IMR-90 (cell line): ENCODE results near the gene ACSL1. TPM values are rescaled to one million over a fixed set of nuclear protein-coding genes. Genes with fewer than 3 reads are reported as not detected.

ENCODE experiments used
- ATAC-seq: fragments of 200-7000 bp; cut with Tn5 transposase; 2 replicates; pipeline ENCODE4 v1.9.1; 2020; ENCODE audit warnings: low read depth, mild to moderate bottlenecking, moderate library complexity
- BruUV-seq: library from RNA; stranded (reverse); fragments of 400-500 nt; replicated peaks from 2 replicates; lab custom pipeline; 2021; lab: Mats Ljungman, UMichigan
- CTCF ChIA-PET: fragments of 300-600 bp; formaldehyde crosslinking; extraction: SDS; loops from one replicate; lab custom pipeline; 2021; ENCODE audit warnings: antibody characterized with exemption; lab: Yijun Ruan, JAX
- POLR2A ChIA-PET: fragments of 300-600 bp; sonication (Branson Sonifier 250); formaldehyde crosslinking; loops from one replicate; lab custom pipeline; 2022; ENCODE audit warnings: antibody characterized with exemption; ENCODE audit not compliant: unreplicated experiment; lab: Charles Lee
- DNase-seq: peaks from one replicate; pipeline ENCODE4 v3.0.0; 2013
- H2AFZ ChIP-seq: replicated peaks from 2 replicates; pipeline ENCODE3; 2013; ENCODE audit warnings: low read length, mild to moderate bottlenecking; ENCODE audit not compliant: poor library complexity
- H2AK5ac ChIP-seq: 2 replicates; pipeline ENCODE4 v1.6.1; 2013; ENCODE audit warnings: low read depth, low read length, inconsistent platforms
- H2AK9ac ChIP-seq: replicated peaks from 2 replicates; pipeline ENCODE3; 2013; ENCODE audit warnings: mild to moderate bottlenecking, low read depth, low read length, moderate library complexity; ENCODE audit not compliant: poor library complexity
- H2BK120ac ChIP-seq: 2 replicates; pipeline ENCODE4 v1.6.1; 2013; ENCODE audit warnings: low read depth, low read length, inconsistent platforms
- H2BK15ac ChIP-seq: 3 replicates; pipeline ENCODE4 v1.6.1; 2013; ENCODE audit warnings: low read depth, low read length, inconsistent platforms
- H2BK20ac ChIP-seq: 2 replicates; pipeline ENCODE4 v1.6.1; 2013; ENCODE audit warnings: low read depth, mild to moderate bottlenecking, inconsistent platforms, low read length, moderate library complexity
- H2BK5ac ChIP-seq: 2 replicates; pipeline ENCODE4 v1.6.1; 2013; ENCODE audit warnings: mild to moderate bottlenecking, low read depth, low read length, inconsistent platforms; ENCODE audit not compliant: poor library complexity, severe bottlenecking
- H3K14ac ChIP-seq: replicated peaks from 2 replicates; pipeline ENCODE4 v1.6.1; 2013; ENCODE audit warnings: low read depth, low read length, inconsistent platforms
- H3K18ac ChIP-seq: 2 replicates; pipeline ENCODE4 v1.6.1; 2013; ENCODE audit warnings: low read depth, low read length, control low read depth
- H3K23ac ChIP-seq: 2 replicates; pipeline ENCODE4 v1.6.1; 2013; ENCODE audit warnings: low read depth, low read length, inconsistent platforms
- H3K27ac ChIP-seq: 2 replicates; pipeline ENCODE4 v1.5.1; 2013; ENCODE audit warnings: mild to moderate bottlenecking, control low read depth, low read length; ENCODE audit not compliant: insufficient read depth
- H3K27me3 ChIP-seq: 2 replicates; pipeline ENCODE4 v1.6.1; 2013; ENCODE audit warnings: low read length; ENCODE audit not compliant: control insufficient read depth, insufficient read depth
- H3K36me3 ChIP-seq: 2 replicates; pipeline ENCODE4 v1.6.1; 2013; ENCODE audit warnings: low read length, mixed read lengths; ENCODE audit not compliant: control insufficient read depth, insufficient read depth
- H3K4ac ChIP-seq: 2 replicates; pipeline ENCODE4 v1.6.1; 2013; ENCODE audit warnings: low read depth, low read length, inconsistent platforms
- H3K4me1 ChIP-seq: 2 replicates; pipeline ENCODE4 v1.6.1; 2013; ENCODE audit warnings: low read length, mixed read lengths; ENCODE audit not compliant: control insufficient read depth, insufficient read depth
- H3K4me2 ChIP-seq: 2 replicates; pipeline ENCODE4 v1.6.1; 2013; ENCODE audit warnings: low read depth, mild to moderate bottlenecking, control low read depth, low read length, moderate library complexity
- H3K4me3 ChIP-seq: 2 replicates; pipeline ENCODE4 v1.5.1; 2013; ENCODE audit warnings: low read depth, mild to moderate bottlenecking, control low read depth, low read length, moderate library complexity; ENCODE audit not compliant: insufficient read depth
- H3K56ac ChIP-seq: 2 replicates; pipeline ENCODE4 v1.6.1; 2013; ENCODE audit warnings: low read length, inconsistent platforms; ENCODE audit not compliant: insufficient read depth; ENCODE audit errors: extremely low read depth
- H3K79me1 ChIP-seq, 2 experiments: 2 replicates each; pipeline ENCODE4 v1.6.1; 2013; ENCODE audit warnings: low read length in 2 of 2, inconsistent platforms in 1 of 2, low read depth in 1 of 2
- H3K9ac ChIP-seq: 2 replicates; pipeline ENCODE4 v1.6.1; 2013; ENCODE audit warnings: low read depth, low read length, control low read depth
- H3K9me1 ChIP-seq: 2 replicates; pipeline ENCODE4 v1.6.1; 2013; ENCODE audit warnings: low read length, inconsistent platforms; ENCODE audit not compliant: insufficient read depth
- H3K9me3 ChIP-seq: 2 replicates; pipeline ENCODE4 v1.6.1; 2013; ENCODE audit warnings: low read length; ENCODE audit not compliant: control insufficient read depth, insufficient read depth
- H4K20me1 ChIP-seq: 2 replicates; pipeline ENCODE4 v1.6.1; 2013; ENCODE audit warnings: low read length, inconsistent platforms; ENCODE audit not compliant: insufficient read depth
- H4K5ac ChIP-seq: 2 replicates; pipeline ENCODE4 v1.6.1; 2013; ENCODE audit warnings: mild to moderate bottlenecking, low read depth, low read length, control low read depth
- H4K8ac ChIP-seq, 2 experiments: 2 replicates each; pipeline ENCODE4 v1.6.1; 2013; ENCODE audit warnings: low read depth in 2 of 2, low read length in 2 of 2, control low read depth in 1 of 2, inconsistent platforms in 1 of 2
- H4K91ac ChIP-seq: 2 replicates; pipeline ENCODE4 v1.6.1; 2013; ENCODE audit warnings: low read depth, low read length, inconsistent platforms; ENCODE audit not compliant: insufficient read depth
- BHLHE40 ChIP-seq: fragments of 150-350 bp; IDR thresholded peaks from 2 replicates; pipeline ENCODE4 v1.6.1; 2016; ENCODE audit warnings: mild to moderate bottlenecking, low read depth, low read length
- CEBPB ChIP-seq: IDR thresholded peaks from 2 replicates; pipeline ENCODE4 v1.6.1; 2012; ENCODE audit warnings: low read depth, low read length, improper control_type of control experiment
- CHD1 ChIP-seq: IDR thresholded peaks from 2 replicates; pipeline ENCODE4 v1.6.1; 2012; ENCODE audit warnings: low read depth, low read length, improper control_type of control experiment
- FOS ChIP-seq: fragments of 150-350 bp; IDR thresholded peaks from 2 replicates; pipeline ENCODE4 v1.6.1; 2016; ENCODE audit warnings: low read depth, low read length
- MAFK ChIP-seq: IDR thresholded peaks from 2 replicates; pipeline ENCODE4 v1.6.1; 2012; ENCODE audit warnings: low read depth, low read length, improper control_type of control experiment
- MAZ ChIP-seq: IDR thresholded peaks from 2 replicates; pipeline ENCODE4 v1.6.1; 2012; ENCODE audit warnings: low read depth, mild to moderate bottlenecking, low read length, improper control_type of control experiment, moderate library complexity, borderline replicate concordance
- MXI1 ChIP-seq: IDR thresholded peaks from 2 replicates; pipeline ENCODE4 v1.6.1; 2012; ENCODE audit warnings: low read depth, mild to moderate bottlenecking, low read length, moderate library complexity, borderline replicate concordance
- NFE2L2 ChIP-seq: fragments of 150-350 bp; IDR thresholded peaks from 2 replicates; pipeline ENCODE4 v1.6.1; 2016; ENCODE audit warnings: low read depth, mild to moderate bottlenecking, low read length
- POLR2A ChIP-seq: IDR thresholded peaks from 2 replicates; pipeline ENCODE4 v1.6.1; 2012; ENCODE audit warnings: mild to moderate bottlenecking, low read depth, low read length
- RAD21 ChIP-seq: IDR thresholded peaks from 2 replicates; pipeline ENCODE4 v1.6.1; 2012; ENCODE audit warnings: low read length, improper control_type of control experiment
- RCOR1 ChIP-seq: IDR thresholded peaks from 2 replicates; pipeline ENCODE4 v1.6.1; 2012; ENCODE audit warnings: mild to moderate bottlenecking, low read length, improper control_type of control experiment; ENCODE audit not compliant: insufficient replicate concordance
- RFX5 ChIP-seq: IDR thresholded peaks from 2 replicates; pipeline ENCODE4 v1.8.0; 2012; ENCODE audit warnings: low read depth, mild to moderate bottlenecking, low read length, moderate library complexity
- SMC3 ChIP-seq: fragments of 150-350 bp; IDR thresholded peaks from 2 replicates; pipeline ENCODE4 v1.6.1; 2016; ENCODE audit warnings: low read depth, mild to moderate bottlenecking, antibody characterized with exemption, low read length, moderate library complexity
- WGBS, 2 experiments: methylation state at CpG; one replicate each; pipeline versions ENCODE4 v1.1.5 to v1.1.7; 2013; ENCODE audit warnings: missing lambda C conversion rate in 2 of 2; ENCODE audit not compliant: insufficient read length in 1 of 2; ENCODE audit errors: extremely low coverage in 2 of 2; 5-methylcytosine and 5-hydroxymethylcytosine counted together
- dilution Hi-C: fragments of 300-500 bp; cut with HindIII; formaldehyde crosslinking; loops from one replicate; pipeline ENCODE4 v1.14.3; 2018; ENCODE audit warnings: low sequenced_read_pairs; ENCODE audit not compliant: unreplicated experiment
- in situ Hi-C: fragments of 300-500 bp; cut with MboI; formaldehyde crosslinking; loops from 3 replicates; pipeline ENCODE4 v1.14.3; 2019; ENCODE audit warnings: low sequenced_read_pairs, inconsistent platforms, mixed read lengths
- intact Hi-C: fragments of 100-400 bp; cut with micrococcal nuclease; formaldehyde crosslinking; loops from 2 replicates; pipeline ENCODE4 v1.10.0; 2022
- polyA plus RNA-seq, 3 experiments: library from polyadenylated mRNA; depleted of rRNA; stranded (reverse); fragments of >200 nt; gene quantifications; 2 replicates each; pipeline ENCODE4 v1.2.3, GENCODE V29; 2012; ENCODE audit warnings: low replicate concordance in 1 of 3
- total RNA-seq: library from RNA; depleted of rRNA; stranded (reverse); fragments of >200 nt; gene quantifications from 2 replicates; pipeline ENCODE4 v1.2.3, GENCODE V29; 2012
- TF ChIP-seq, protein P1 (sequence below): conservative IDR thresholded peaks from 2 replicates; pipeline ENCODE4 v1.5.1; 2012; ENCODE audit warnings: mild to moderate bottlenecking, low read depth, low read length, improper control_type of control experiment
- TF ChIP-seq, protein P2 (sequence below): fragments of 150-350 bp; IDR thresholded peaks from 2 replicates; pipeline ENCODE4 v1.6.1; 2016; ENCODE audit warnings: low read depth, mild to moderate bottlenecking, low read length, moderate library complexity, borderline replicate concordance
- TF ChIP-seq, protein P3 (sequence below): fragments of 150-350 bp; IDR thresholded peaks from 2 replicates; pipeline ENCODE4 v1.6.1; 2017; ENCODE audit warnings: mild to moderate bottlenecking, antibody characterized with exemption, low read length, low read depth

ACSL1 gene
- total and polyA plus RNA-seq, 2 of the 4 experiments (the other 2 are of a cell fraction): 14.4 to 26.0 TPM

DNA sequence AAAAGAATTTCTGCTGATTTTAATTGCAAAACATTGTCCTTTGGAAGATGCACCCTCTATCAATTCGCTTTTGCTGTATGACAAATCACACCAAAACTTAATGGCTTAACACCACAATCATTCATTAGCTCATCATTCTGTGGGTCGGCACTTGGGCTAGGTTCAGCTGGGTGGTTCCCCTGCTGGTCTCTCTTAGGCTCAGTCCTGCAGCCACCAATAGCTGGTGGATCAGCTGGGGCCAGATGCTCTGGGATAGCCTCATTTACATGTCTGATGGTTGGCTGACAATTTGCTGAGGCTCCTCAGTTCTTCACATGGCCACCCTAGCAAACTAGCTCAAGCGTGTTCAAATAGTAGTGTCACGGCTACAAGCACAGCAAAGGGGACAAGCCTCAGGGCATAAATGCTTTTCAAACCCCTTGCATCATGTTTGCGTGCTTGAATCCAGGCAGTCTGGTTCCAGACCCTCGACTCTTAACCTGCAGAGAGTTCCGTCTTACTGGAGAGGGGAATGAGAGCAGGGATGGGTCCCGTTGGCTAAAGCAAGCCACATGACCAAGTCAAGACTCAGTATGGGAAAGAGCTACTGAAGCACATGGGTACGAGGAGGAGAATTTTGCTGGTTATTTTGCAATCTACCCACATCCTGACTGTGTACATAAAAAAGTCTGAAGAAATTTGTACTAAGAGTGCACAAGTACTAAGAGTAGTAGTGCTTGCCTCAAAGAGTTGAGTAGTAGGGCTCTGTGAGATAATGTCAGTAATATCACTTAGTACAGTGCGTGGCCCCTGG, 7.5 kb upstream of the ACSL1 start:
- CTCF ChIA-PET: no interaction called here
- TF ChIP-seq POLR2A (no peak), MAFK (no peak), NFE2L2 (no peak), MAZ (no peak), MXI1 (no peak), RCOR1 (no peak), CEBPB (no peak), CHD1 (no peak), RFX5 (no peak), FOS (no peak), SMC3 (no peak), RAD21 (no peak), BHLHE40 (no peak)
- TF ChIP-seq, protein P1, sequence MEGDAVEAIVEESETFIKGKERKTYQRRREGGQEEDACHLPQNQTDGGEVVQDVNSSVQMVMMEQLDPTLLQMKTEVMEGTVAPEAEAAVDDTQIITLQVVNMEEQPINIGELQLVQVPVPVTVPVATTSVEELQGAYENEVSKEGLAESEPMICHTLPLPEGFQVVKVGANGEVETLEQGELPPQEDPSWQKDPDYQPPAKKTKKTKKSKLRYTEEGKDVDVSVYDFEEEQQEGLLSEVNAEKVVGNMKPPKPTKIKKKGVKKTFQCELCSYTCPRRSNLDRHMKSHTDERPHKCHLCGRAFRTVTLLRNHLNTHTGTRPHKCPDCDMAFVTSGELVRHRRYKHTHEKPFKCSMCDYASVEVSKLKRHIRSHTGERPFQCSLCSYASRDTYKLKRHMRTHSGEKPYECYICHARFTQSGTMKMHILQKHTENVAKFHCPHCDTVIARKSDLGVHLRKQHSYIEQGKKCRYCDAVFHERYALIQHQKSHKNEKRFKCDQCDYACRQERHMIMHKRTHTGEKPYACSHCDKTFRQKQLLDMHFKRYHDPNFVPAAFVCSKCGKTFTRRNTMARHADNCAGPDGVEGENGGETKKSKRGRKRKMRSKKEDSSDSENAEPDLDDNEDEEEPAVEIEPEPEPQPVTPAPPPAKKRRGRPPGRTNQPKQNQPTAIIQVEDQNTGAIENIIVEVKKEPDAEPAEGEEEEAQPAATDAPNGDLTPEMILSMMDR: no peak
- TF ChIP-seq, protein P2, sequence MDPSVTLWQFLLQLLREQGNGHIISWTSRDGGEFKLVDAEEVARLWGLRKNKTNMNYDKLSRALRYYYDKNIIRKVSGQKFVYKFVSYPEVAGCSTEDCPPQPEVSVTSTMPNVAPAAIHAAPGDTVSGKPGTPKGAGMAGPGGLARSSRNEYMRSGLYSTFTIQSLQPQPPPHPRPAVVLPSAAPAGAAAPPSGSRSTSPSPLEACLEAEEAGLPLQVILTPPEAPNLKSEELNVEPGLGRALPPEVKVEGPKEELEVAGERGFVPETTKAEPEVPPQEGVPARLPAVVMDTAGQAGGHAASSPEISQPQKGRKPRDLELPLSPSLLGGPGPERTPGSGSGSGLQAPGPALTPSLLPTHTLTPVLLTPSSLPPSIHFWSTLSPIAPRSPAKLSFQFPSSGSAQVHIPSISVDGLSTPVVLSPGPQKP: no peak
- TF ChIP-seq, protein P3, sequence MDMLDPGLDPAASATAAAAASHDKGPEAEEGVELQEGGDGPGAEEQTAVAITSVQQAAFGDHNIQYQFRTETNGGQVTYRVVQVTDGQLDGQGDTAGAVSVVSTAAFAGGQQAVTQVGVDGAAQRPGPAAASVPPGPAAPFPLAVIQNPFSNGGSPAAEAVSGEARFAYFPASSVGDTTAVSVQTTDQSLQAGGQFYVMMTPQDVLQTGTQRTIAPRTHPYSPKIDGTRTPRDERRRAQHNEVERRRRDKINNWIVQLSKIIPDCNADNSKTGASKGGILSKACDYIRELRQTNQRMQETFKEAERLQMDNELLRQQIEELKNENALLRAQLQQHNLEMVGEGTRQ: no peak
- Histone ChIP-seq H4K91ac (no peak overlapping the region), H3K18ac (no peak overlapping the region), H3K4me3 (no peak overlapping the region), H3K4me2 (no peak overlapping the region), H3K14ac (no peak overlapping the region), H2BK120ac (no peak overlapping the region), H3K27me3 (peaks cover 17% of the 10 kb centered on the region), H3K9me1 (no peaks in the 10 kb centered on the region; the same call in 1 of the 2 replicates), H4K5ac (no peak overlapping the region), H3K56ac (no peak overlapping the region), H3K4me1 (no peaks in the 10 kb centered on the region), H3K23ac (no peak overlapping the region), H2BK20ac (no peak overlapping the region), H2BK15ac (no peak overlapping the region), H3K9me3 (no peaks in the 10 kb centered on the region), H3K27ac (no peak overlapping the region), H2AK9ac (no peak overlapping the region), H3K9ac (no peak overlapping the region), H4K20me1 (no peaks in the 10 kb centered on the region), H2AFZ (no peak overlapping the region), H3K79me1 (no peaks in the 10 kb centered on the region), H3K4ac (no peak overlapping the region), H2AK5ac (no peak overlapping the region), H3K36me3 (no peaks in the 10 kb centered on the region), H4K8ac (no peak overlapping the region), H2BK5ac (no peak overlapping the region)
- no TSS peak for BruUV-seq
- no peak for ATAC-seq
- dilution Hi-C loops (no loop called here), in situ Hi-C loops (no loop called here), intact Hi-C loops (no loop called here)
- no peak for DNase-seq
- 58% methylated on average over 5 of the region's 10 CpGs; no CpG with 5 or more reads in 1 of the 2 experiments for WGBS, 2 experiments
- POLR2A ChIA-PET: no interaction called here
